Muscle of back (tissue), 11 donors: ENCODE results near the gene FYB1. TPM values are rescaled to one million over a fixed set of nuclear protein-coding genes. Genes with fewer than 3 reads are reported as not detected.
A peak's percentile ranks its signal among the peaks of the same experiment; 100 is the strongest.

Source experiments
- DNase-seq, 3 donors: peaks; one replicate each; pipeline versions ENCODE4 v3.0.0 to v3.0.0-alpha.2; 2013
- polyA plus RNA-seq, 10 donors: library from polyadenylated mRNA; unstranded; fragments of 120-200 nt; gene quantifications; one replicate each; pipeline ENCODE4 v1.2.1, GENCODE V29; 2013; ENCODE audit not compliant: insufficient read length in 10 of 10

Gene FYB1
- polyA plus RNA-seq, 10 donors = 1.9 to 17.6 (median 2.8) TPM

DNA sequence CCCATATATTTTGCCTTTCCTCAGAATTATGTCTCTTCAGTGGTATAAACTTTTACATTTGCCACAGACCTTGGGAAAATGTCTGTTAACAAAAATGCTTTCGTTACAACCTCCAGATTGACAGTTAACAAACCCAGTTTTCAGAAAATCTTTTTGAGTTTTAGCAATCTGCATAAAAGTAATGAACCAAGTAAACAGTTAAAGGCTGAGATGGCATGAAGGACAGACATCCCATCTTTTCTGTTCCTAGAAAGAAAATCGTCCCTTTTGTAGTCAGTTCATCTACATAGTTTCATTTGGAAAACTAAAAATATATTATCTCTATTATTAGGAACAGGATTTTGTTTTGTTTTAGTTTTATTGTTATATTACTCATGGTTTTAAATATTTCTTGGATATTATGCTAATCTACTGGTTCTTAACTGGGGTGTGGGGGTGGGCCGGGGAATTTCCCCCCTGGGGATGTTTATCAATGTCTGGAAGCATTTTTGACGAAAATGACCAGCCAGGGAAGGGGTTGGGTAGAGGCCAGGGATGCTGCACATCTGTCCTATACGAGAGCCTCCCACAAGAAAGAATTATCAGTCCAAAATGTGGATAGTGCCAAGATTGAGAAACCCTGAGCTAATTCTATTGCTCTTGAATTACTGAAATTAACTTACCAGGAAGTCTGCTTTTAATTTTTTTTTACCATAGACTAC lies 11.9 kb downstream of the FYB1 start:
- DNase-seq = peak in 2 of 3 donors; percentile 36 to 70

DNA sequence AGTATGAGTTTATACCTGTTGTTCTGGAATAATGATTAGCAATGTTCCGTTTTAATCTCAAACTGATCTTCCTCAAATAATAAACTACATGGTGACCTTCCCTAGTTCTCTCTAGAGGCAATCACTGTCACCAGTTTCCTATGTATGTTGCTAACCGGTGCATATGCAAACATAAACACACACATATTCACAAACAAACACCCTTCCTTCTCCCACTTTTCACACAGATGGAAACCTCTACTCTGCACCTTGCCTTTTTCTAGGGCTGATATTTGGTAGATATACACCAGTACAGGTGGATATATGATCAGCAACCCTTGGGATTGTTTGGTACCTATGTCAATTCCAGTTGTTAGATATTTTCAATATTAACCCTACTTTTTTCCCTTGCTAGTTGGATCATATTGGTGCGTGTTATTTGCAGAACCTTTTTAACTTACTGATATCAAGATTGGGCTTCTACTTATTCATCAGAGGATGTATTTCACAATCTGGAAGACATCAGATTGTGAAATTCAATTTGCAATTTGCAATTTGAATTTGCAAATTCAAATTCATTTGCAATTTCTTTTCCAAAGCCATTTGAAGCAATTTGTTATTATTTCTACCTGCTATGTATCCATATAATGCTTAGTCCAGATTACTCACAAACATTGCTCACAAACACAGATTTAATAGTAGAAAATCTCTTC lies 12.6 kb downstream of the FYB1 start:
- DNase-seq = no peak

DNA sequence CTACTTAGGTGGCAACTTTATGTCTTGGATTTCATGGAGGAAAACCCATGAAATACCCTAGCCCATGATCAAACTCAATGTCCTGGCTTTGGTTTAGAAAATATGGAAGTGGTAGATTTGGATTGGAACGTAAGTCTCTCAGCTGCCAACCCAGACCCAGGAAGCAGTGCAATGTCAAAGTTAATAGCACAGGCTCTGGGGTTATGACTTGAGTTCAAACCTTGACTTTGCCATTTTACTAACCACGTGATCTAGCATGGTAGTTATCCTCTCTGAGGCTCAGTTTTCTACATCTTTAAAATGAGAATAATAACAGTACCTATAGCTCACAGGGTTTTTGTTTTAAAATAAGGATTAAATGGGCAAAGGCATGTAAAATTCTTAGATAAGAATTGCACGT lies 13.8 kb downstream of the FYB1 start:
- DNase-seq = no peak

GRCh38 chr5:39203951-39204350 lies 15.4 kb downstream of the FYB1 start:
- DNase-seq = no peak

- DNase-seq = no peak
These were observed 16.0 kb downstream of the FYB1 start for GRCh38 chr5:39203275-39203922.

GRCh38 chr5:39202597-39203274 lies 16.6 kb downstream of the FYB1 start:
- DNase-seq = no peak

DNA sequence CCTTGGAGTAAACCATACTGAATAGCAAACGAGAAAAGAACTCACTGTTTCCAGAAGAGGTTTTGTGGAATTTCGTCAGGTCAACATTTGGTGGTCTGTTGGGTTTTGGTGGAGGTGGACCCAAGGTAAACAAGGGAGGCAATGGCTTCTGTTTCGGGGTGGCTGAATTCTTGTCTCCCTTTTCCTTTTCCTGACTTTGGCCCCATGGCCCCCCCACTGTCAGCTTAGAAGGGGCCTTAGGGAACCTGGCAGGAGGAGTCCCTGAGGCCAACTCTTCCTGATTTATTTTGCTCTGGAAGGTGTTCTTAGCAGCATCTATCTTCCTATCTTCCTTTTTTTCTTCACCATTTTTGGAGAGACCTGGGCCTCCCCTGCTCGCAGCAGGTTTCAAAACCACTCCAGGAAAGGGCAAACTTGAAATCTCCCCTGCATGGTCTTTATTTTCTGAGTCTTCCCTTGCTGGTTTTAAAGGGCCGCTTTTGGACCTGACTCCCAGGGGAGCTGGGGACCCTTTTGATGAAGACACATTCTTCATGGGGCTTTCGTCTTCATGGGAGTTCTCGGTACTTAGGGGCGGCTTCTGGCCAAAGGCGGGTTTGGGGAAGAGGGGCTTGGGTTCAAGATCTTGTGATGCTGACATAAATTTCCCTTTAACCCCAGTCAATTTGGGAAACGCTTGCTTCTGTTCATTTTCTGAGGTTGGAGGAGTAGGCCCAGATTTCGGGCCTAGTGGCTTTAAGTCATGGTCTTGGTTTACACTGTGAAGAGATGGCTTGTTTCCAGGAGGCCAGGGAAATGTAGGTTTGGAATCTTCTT lies 17.4 kb downstream of the FYB1 start:
- DNase-seq = no peak

DNA sequence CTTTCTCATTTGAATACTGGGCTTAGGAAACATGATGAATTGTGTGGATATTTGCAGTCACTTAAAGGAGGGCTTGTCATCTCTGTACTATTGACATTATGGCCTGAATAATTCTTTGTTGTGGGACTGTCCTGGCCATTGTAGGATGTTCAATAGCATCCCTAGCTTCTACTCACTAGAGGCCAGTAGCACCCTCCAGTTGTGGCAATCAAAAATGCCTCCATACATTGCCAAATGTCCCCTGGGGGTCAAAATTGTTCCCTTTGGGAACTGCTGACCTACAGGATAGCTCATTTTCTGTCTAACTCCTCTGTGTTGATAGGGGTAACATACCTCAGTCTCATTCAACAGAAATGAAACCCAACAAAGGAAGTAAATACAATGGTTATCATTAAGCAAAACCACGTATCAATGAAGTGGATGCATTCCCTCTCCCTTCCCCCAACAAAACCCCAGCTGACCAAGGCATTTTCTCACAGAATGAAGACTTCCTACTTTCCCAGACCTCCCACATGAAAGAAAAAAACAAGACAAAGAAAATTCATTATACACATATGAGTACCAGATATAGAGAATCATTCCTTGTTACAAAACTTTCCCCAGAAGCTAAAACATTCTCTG lies 18.1 kb downstream of the FYB1 start:
- no peak for DNase-seq

DNA sequence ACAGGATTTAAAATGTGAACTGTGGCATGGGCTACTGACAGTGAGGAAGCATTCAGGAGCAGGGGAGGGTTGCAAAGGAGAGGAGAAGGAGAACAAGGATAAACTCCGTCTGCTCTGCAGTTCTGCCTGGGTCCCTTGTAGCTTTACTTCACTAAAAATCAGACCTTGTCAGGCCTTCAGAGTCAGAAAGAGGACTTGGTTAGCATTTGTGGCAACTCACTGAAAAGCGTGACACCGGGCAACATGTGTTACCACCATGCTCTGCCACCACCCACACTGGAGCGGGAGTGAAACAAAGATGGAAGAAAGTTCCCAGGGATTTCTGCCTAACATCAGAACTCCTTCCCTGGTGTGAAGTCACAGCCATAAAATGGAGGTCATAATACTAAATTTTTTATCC lies 19.3 kb downstream of the FYB1 start:
- no peak for DNase-seq

GRCh38 chr5:39199335-39199734 lies 20.0 kb downstream of the FYB1 start:
- DNase-seq = no peak

DNA sequence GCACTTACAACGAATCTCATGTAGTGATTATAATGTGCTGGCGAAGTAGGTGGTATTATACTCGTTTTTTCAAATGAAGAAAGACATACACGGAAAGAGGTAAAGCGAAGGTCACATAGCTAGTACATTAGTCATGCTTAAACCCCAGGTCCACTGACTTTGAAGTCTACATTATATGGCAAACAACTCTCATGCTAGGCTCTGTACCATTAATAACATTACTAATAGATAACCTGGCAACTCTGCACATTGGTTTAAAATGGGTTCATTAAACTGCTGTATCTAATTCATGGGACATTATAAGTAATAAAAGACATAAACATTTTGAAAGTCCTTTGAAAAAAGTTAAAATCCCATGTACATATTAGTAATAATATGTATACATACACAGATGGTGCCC lies 21.2 kb downstream of the FYB1 start:
- no peak for DNase-seq

- no peak for DNase-seq
These were observed 21.8 kb downstream of the FYB1 start for GRCh38 chr5:39197556-39197955.

DNA sequence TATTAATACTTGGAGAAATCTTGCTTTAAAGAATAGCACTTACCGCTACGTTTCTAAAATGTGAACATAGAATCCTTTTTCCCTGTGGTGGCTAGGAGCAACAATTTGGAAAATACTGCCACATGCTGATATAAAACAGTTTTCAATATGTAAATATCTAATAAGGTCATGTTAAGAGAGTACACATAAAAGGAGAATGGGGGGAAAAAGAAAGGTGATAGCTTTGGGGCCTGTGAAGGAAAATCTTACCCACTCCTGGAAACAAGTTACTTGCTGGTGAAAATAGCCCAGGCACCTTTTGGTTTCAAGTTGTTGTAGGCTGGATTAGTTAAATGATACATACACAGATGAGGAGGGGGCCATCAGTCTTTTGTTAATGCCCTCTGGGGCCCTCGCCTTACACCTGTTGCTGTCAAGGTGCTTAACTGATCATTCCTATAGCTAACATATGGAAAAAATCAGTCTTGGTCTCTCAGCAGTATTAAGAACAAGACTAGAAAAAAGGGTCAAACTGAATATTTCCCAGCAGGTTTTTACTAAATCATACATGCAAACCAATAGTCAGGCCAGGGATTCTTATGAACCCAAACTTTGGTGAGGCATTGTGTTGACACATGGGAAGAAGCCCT lies 24.1 kb downstream of the FYB1 start:
- no peak for DNase-seq

DNA sequence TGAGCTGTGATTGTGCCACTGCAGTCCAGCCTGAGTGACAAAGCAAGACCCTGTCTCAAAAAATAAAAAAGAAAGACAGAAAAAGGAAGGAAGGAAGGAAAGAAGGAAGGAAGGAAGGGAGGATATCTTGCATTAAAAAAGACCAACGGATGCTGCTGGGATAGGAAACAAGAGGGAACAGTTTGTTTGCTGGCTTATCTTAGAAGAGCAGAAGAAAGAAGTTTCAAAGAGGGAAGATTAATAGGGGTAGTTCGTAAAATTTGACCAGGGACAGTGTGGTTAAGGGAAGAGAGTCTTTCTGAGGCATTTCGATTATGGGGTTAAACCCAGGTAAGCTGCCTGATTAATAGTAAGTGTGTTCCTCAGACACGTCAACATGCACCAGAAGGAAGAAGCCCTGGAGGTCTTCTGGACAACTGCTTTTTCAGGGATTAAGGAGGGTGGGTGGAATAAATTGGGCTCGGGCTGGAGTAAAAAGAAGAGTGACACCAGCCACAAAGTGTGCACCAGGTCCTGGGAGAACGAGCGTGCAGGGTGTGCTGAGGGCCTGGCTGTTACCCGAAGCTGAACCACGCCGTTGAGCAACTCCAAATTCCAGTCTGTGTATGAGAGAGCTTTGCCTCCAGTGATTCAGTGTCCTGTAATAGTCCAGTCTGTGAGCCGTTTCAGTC lies 24.8 kb downstream of the FYB1 start:
- DNase-seq = no peak

- no peak for DNase-seq
These were observed 25.6 kb downstream of the FYB1 start for GRCh38 chr5:39193553-39194465.

DNA sequence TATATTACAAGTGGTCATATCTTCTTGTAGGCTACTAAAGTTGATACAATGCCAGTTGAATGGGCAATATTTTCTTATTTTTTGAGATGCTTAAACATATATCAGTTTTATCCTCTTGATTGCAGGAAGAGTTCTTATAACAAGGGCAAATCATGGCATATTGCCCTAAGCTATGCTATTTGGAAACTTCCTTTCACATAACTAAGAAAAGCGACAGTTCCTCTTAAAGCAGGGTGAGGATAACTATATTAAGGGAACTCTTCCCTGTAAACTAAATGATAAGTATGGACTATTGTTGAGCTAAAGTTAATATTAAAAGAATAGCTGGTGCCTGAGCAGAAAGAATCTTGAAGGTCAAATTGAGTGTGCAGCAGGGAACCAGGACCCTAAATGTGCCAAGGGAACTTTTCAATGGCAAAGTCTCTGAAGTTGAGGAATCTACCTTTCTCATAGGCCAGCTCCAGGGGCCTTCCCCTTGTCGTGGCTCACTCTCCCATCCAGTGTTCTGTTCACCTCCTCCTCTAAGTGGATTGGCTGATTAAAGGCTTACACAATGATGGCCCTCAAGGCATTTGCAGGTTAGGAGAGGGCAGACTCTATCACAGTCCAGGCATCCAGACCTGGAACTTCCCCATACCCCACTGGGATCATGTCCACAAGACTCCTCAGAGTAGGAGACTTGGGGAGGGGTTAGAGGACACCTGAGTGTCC lies 26.8 kb downstream of the FYB1 start:
- no peak for DNase-seq

DNA sequence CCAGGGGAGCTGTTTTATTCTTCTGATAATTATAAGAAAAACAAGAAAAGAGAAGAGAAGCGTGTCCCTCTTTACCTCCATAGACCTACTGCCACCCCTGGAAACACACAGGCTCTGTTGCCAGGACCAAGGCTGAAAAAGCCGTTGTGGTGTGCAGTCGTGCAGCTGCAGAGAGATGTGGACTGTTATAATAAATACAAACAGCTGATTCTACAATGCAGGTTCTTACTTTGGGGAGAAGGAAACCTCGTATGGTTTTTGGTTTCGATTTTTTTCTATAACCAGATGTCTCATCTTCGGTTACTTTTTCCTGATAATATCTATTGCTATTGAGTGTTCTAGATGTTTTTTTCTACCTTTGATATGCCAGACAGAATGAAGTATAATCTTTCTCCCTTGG lies 28.1 kb downstream of the FYB1 start:
- peak in 1 of 3 donors; percentile 41 for DNase-seq
